Erythroblast (primary cell): ENCODE measurements around the gene COL13A1.

ENCODE experiments used
- DNase-seq, 2 experiments: peaks; one replicate each; lab custom pipeline; 2025; lab: John Stamatoyannopoulos, UW
- GATA1 ChIP-seq: IDR thresholded peaks from 2 replicates; pipeline ENCODE4 v1.6.1; 2011; ENCODE audit warnings: low read depth, mild to moderate bottlenecking, control low read depth, low read length, moderate library complexity
- POLR2A ChIP-seq: IDR thresholded peaks from 2 replicates; pipeline ENCODE4 v1.6.1; 2011; ENCODE audit warnings: mild to moderate bottlenecking, low read length

Gene COL13A1

DNA sequence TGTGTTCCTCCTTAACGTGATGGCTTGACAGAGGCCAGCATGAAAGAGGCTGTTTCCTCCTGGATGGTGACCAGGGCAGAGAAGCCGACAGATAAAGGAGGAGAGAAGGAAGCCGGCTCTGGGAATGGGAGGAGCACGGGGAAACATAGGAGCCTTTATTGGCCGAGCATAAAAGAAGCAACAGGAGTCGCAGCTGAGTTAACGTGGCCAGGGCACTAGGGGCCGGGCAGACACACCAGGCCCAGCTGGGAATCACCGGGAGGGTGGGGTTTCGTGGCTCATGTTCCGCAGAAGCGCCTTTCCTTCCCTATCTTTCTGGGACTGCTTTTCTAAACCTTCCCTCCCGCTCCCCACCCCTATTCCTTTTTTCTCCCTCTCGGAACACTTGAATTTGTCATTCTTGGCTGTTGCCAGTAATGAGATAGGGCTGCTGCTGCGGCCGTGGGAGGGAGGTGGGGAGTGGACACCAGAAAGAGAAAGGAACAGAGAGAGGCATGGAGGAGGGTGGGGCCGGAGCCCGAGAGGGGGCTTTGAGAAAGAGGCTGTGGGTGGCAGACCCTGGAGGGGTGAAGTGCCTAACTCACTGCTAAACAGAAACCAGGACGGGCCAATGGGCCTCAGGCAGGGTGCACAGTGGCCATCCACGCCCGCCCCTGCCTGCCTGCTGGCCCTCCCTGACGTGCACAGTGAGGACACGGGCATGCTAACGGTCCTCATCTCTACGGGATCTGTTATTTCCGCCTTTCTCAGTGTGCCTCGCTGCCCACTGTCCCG lies 65.2 kb downstream of the COL13A1 start:
- TF ChIP-seq GATA1, result no peak
- no peak for DNase-seq

DNA sequence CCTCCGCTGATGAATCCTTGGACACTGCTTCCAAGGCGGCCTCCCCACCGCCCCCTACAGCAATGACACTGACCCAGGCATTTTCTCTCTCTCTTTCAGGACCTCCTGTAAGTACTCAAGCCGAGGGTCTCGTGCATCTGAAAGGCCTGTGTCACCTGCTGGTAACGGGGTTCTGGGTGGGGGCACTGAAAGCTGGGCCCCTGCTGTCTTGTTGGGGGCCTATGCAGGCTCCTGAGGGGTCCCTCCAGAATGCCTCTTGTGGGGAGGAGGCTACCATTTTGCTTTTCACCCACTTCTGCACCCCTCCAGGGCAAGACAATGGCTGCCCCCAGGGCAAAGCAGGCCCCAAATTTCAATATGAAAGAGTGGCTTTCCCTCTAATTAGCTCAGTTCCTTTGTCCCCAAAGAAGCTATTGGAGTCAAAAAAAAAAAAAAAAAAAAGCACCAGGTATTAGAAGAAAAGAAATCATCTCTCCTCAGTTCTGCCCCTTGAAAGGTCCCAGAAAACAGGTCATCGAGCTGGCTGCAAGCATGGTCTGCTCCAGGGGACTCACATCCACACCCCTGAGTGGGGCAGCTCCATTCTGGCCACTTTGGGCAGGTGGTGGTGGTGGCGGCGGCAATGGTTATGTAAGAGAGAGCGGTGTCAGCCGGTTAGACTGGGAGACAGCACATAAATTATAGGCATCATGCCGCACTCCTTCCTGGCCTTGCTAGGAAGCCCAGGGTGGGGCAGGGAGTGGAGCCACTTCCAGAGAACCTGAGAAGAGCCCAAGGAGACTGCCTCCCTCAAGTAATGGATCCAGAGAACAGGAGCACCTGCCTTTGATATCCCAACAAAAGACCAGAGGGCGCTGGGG lies 66.2 kb downstream of the COL13A1 start:
- TF ChIP-seq POLR2A, result no peak
- no peak for TF ChIP-seq GATA1
- no peak for DNase-seq

DNA sequence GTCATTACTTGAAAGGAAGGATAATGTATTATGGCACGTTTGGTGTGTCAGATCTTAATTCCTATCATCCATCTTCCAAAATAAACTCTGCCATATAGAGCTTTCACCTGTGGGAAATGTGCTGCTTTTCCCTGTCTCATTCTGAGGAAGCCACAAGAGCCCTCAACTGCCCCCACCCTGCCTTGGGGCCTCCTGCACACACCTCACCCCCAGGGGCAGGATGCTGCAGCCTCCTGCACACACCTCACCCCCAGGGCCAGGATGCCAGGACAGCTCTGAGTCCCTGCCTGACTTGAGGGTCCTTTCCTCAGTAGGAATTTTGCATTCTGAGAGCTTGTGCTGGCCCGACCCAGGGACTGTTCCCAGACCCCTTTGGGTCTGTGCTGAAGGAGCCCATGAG lies 67.1 kb downstream of the COL13A1 start:
- no peak for TF ChIP-seq POLR2A
- no peak for TF ChIP-seq GATA1
- no peak for DNase-seq

DNA sequence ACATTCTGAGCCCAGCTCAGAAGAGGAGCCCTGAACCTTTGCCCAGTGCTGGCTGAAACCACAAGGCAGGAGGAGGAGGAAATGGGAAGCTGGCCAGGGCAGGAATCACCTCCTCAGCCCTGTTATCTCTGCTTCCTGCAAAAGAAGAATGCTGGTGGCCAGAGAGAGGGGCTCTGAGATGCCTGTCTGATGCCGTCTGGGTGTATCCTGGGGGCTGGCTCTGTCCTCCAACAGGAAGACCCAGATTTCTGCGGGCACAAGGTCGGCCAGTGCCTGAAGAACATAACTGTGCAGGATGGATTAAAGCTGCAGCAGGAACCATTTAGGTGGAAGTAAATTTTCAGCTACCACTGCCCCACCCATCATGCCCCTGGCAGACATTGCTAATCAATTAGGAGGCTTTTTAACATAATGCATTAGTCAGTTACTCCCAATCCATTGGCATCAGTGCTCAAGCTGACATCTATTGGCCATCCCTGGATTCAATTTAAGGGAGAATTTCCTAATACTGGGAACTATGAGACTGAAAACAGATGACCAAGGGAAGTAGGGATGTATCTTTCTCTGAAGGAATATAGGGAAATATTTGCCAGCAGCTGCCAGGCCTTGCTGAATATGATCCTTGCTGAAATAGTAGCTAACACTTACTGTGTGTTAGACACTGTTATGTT lies 67.7 kb downstream of the COL13A1 start:
- no peak for DNase-seq
- no peak for TF ChIP-seq POLR2A

DNA sequence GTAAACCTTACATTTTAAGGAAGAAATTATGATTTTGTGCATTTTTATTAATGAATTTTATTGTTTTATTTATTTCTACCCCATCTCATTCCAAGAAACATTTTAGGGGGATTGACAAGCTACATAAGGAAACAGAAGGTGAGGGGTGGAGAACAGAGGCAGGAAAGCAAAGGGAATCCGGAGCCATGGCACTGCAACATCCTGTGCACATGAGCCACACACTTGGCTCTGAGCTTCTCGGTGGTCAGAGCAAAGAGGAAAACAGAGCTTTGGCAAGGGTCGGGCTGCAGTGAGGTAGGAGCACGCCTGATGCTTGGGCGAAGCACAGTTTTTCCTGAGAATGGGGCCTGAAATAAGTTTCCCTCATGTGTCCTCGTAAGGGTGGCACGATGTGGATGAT lies 68.9 kb downstream of the COL13A1 start:
- TF ChIP-seq GATA1 (no peak), POLR2A (no peak)
- no peak for DNase-seq

DNA sequence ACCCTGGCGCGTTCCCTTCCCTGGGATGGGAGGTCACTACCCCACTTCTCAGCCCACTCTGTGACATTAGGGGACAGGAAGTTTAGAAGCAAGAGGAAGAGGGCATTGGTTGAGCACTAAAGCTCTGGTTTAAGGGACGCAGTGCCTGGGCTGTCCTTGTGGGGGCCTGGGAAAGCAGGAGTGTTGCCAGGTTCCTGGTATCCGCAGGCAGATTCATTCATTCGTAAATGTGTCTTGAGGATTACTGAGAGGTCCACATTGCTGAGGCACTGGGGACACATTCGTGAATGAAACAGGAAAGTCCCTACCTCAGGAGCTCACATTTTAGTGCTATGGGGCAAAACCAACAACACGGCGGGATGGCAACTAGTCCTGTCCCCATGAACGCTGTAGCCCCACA lies 69.4 kb downstream of the COL13A1 start:
- TF ChIP-seq POLR2A (no peak), GATA1 (no peak)
- DNase-seq, result no peak

DNA sequence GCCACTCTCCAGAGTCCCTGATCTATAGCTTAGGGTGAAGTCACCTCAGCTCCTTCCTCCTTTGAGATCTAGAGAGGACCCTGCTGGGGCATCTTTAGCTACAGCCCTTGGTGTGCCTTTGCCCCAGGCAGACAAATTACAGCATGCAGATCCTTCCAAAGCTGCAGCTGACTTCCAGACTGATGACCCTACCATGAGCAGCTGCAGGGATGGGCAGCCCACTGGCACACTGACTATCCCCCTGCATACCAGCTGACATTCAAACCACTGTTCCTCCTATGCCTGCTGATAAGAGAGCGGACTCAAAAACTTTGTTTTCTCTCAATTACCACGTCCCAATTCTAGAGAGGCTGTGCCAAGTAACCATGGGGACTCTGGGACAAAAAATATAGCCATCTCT lies 70.6 kb downstream of the COL13A1 start:
- TF ChIP-seq GATA1 (no peak), POLR2A (no peak)
- DNase-seq, result no peak

DNA sequence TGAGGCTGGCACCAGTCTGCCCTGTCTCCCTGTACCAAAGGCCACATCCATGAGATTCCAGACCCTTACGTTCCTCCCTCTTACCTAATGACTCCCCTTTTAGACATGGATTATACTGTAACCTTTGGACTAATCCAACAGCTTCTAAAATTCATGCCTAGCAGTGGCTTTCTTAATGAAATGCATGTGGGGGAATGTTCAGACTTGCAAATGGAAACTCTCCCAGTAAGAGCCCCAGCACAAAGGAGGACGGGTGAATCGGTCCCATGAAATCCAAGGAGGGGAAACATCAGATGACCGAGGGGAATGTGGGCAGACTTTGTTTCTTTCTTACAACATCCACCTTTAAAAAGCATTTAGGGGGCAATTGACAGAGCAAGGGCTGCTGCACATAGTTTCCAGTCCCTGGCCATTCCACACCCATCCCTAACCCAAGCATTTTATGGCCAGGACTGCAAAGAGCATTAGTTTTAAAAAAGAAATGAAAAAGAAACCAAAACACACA lies 71.5 kb downstream of the COL13A1 start:
- DNase-seq, result no peak
- TF ChIP-seq GATA1, result no peak
- TF ChIP-seq POLR2A, result no peak

DNA sequence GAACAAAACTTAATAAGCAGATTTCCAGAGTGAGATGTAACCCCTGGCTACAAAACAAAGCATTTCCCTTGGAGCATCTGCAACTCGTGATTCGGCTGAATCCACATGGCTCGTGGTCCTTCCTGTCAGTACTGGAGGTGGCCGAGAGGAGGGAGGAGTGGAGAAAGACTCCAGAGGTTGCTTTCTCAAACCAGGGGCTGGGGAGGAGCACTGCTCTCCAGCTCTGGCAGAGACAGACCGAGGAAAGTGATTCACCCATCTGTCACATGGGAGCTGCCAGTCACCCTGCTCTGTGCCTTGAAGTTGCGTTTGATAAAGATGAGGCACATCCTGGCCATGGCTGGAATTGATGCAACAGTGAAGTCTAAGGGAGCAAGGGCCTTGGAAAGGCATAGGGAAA lies 72.7 kb downstream of the COL13A1 start:
- TF ChIP-seq POLR2A (no peak), GATA1 (no peak)
- no peak for DNase-seq

DNA sequence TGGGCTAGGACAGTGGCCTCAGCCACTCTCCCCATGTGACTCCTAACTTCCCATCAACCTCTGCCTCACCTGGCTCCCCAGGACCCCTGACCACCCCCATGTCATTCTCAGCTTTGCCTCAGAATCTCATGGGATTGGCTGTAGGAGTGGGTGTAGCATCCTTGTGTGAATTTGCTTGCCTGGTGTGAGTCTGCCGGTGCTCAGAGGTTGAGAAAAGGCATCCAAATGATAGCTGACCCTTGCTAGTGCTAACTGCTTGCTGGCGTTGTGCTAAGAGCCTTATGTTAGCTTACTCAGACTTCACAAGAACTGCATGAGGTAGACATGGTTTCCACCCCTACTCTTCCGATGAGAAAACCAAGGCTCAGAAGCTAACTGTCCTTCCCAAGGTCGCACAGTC lies 74.2 kb downstream of the COL13A1 start:
- TF ChIP-seq POLR2A (no peak), GATA1 (no peak)
- no peak for DNase-seq

DNA sequence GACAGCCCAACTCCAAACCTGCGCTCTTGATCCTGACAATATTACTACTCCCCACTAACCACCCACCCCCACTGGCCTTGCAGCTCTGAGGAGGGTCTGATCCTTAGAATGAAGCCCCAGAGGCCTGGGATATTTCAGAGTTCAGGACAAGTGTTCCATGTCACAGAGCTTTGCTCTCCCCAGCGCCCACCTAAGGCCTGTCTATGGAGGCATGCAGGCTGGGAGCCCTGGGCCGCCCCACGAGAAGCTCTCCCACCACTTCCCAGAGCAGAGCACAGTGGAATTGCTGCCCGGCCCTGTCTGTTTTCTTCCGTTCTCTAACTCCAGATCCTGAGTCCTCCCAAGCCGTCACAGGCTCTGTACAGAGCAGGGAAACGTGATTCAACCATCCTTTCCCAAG lies 74.6 kb downstream of the COL13A1 start:
- no peak for DNase-seq

DNA sequence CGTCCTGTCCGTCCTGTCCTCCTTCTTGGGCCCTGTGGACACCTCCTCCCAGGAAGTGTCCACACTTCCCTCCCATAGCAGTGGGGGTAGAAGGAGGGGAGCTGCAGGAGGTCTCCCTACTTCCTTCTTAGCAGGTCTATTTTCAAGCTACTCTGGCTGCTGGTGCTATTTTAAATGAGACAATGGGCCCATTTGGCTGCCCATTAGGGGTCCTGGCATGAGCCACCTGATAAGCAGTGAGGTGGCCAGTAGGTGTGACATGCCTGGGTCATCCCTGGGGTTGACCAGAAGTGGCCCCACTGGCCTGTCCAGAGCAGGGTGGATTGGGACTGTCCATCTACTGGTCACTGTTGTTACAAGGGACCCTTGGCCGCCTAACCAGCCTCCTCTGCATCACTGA lies 75.2 kb downstream of the COL13A1 start:
- no peak for TF ChIP-seq POLR2A
- no peak for TF ChIP-seq GATA1

More for the DNA sequence above, 74.6 kb downstream of the COL13A1 start:
- TF ChIP-seq POLR2A, result no peak
- no peak for TF ChIP-seq GATA1

DNA sequence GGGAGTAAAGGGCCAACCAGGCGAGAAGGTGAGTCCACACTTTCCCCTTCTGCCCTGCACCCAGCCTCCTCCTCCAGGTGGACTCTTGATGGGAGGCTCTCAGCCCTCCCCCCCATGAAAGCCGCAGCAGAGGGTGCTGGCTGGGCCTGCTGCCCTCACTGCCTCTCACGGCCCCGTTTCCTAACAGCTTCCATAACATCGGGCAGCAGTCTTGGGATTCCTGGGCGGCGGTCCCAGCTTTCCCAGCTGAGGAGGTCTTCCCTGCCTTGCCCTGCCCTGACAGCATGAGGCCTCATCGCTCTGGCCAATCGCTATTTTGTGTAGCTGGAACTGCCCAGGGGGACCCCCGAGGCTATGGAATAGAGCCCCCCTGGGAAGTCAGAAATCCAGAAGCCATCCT lies 76.3 kb downstream of the COL13A1 start:
- TF ChIP-seq POLR2A (no peak), GATA1 (no peak)

More for the DNA sequence above, 75.2 kb downstream of the COL13A1 start:
- DNase-seq, result no peak

DNA sequence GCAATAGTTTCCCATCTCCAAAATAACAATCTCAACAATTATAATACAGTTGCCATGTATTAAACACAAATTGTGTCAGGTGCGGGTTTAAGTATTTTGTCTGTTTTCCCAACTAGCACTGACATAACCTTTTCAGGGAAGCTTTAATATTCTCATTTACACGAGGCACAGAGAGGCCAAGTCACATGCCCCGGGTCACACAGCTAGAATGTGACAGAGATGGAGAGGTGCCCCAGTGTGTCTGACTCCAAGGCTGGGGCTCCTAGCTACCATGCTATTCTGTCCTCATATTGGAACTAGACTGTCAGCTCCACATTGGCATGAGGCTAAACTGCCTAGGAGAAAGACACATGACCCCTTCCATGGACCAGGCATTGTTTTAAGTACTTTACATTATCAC lies 77.2 kb downstream of the COL13A1 start:
- TF ChIP-seq GATA1 (no peak), POLR2A (no peak)
- no peak for DNase-seq

More for the DNA sequence above, 76.3 kb downstream of the COL13A1 start:
- no peak for DNase-seq
